D721Med (cell line): ENCODE results near the gene SIGLEC6.

Source experiments
- DNase-seq: peaks from one replicate; pipeline ENCODE4 v3.0.0; 2011; ENCODE audit warnings: low spot score; ENCODE audit not compliant: insufficient read length
- FAIRE-seq: peaks from 2 replicates; lab custom pipeline; 2011; peaks lifted over from hg19 to GRCh38; lab: Jason Lieb, UNC
- TF ChIP-seq, protein P1 (sequence below): IDR thresholded peaks from 2 replicates; pipeline ENCODE4 v1.5.1; 2012; ENCODE audit warnings: mild to moderate bottlenecking, control low read depth; ENCODE audit not compliant: insufficient read depth; ENCODE audit errors: missing control alignments

Gene SIGLEC6

DNA sequence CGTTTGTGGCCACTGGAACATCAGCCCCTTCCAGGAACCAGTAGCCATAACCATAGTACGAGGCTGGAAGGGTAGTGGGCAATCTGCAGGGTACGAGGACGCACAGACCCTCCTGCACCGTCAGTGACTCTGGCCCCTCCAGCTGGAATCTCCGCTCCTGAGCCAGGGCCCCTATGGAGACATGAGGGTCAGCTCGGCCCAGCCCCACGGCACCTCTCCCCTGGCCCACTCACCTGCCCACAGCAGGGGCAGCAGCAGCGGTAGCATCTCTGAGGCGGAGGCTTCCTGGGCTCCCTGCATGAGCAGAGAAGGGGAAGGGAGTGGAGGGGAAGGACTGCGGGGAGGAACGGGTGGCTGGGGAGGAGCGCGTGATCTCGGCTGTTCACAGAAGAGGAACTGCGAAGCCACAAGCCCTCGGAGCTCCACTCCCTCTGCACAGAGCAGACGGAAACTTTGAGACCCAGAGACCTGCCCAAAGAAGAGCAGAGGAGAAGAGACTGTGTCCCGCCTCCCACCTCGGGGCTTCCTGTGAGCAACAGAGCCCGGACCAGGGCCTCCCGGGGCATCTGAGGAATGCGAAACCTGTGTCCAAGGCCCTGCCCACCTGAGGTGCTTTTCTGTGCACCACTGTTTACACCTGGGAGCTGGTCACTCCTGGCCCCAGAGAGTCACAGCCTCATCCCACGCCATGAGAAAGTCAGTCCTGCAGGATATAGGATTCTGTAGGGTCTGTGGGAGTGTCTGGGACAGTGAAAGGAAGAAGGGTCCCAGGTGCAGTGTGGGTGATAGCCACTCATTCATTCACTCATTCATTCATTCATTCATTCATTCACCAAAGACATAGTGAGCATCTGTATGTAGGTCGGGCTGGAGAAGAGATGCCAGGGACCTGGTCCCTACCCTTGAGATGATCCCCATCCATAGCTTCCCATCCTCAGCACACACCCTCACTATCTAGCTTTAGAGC is at the start of gene SIGLEC6:
TSS of gene SIGLEC6 (minus strand) at position 322 of the 967 bp plus-strand sequence. CDS start at position 300, 22 bp downstream.
- FAIRE-seq = no peak
- TF ChIP-seq, protein P1, sequence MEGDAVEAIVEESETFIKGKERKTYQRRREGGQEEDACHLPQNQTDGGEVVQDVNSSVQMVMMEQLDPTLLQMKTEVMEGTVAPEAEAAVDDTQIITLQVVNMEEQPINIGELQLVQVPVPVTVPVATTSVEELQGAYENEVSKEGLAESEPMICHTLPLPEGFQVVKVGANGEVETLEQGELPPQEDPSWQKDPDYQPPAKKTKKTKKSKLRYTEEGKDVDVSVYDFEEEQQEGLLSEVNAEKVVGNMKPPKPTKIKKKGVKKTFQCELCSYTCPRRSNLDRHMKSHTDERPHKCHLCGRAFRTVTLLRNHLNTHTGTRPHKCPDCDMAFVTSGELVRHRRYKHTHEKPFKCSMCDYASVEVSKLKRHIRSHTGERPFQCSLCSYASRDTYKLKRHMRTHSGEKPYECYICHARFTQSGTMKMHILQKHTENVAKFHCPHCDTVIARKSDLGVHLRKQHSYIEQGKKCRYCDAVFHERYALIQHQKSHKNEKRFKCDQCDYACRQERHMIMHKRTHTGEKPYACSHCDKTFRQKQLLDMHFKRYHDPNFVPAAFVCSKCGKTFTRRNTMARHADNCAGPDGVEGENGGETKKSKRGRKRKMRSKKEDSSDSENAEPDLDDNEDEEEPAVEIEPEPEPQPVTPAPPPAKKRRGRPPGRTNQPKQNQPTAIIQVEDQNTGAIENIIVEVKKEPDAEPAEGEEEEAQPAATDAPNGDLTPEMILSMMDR = no peak
- DNase-seq = no peak

DNA sequence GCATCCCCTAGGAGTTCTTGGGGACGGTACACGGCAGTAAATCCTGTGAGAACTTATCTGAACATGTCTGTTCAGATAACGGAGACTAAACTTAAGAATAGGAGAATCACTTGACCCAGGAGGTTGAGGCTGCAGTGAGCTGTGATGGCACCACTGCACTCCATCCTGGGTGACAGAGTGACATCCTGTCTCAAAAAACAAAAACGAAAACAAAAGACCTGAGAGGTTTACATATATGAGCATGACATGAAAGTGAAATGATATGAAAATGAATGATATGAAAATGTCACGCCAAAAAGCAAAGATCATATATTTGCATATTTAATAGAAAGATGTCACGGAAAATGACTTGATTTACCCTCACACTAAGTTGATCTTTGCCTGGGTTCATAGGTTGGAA is 45.4 kb upstream of the SIGLEC6 start:
- no peak for FAIRE-seq
- TF ChIP-seq, protein P1 = no peak
- no peak for DNase-seq

DNA sequence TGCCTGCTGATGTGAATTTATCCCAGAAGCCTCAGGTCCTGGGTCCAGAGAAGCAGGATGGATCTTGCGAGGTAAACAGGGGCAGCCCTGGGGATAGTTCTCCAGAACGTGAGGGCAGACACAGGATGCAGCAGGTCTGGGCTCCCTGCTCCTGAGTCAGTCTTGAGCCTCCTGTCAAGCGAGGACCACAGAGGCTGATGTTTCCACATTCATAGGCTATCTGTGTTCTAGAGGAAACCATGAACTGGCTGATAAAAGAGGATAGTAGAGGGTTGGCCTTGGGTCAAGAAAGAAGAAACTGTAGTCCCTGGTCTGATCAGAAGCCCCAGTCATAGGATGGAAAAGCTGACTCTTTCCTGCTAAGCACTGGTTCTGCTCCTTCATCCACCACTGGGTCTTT is 41.9 kb upstream of the SIGLEC6 start:
- TF ChIP-seq, protein P1 = no peak
- no peak for FAIRE-seq

DNA sequence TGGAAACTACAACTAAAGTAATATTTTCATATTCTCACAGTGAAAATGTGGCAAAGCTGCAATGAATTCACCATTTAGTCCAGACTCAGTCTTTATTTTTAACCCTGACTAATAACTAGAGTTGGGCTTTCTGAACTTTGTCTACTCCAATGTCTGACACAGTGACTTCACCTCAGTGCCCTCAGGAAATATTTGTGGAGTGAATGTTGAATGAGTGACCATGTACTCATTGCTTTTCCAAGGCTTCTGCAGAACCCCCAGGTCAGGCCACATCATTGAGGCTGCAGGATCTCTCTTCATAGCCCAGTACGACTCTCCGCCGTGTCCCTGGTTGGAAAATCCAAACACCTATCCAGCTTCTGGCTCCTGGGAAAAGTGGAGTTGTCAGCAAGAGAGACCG is 41.4 kb upstream of the SIGLEC6 start:
- FAIRE-seq (no peak), DNase-seq (no peak)
- TF ChIP-seq, protein P1 = no peak

More for the DNA sequence above, 41.9 kb upstream of the SIGLEC6 start:
- no peak for DNase-seq

DNA sequence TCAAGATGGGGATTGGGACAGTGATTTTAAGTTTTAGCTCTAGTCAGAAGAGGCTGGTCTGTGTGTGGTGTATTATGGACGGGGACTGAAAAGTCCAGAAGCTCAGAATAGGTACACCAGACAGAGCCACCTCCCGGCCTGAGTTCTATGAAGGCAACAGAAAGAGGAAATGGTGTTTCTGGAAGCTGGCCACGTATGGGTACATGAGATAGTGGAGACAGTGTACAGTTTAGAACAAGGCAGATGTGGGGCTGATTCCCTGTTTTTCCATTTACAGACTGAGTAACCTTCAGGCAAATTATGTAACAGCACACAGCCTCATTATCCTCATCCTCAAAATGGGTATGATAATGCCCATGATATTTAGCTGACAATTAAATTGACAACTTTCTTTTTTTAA is 40.9 kb upstream of the SIGLEC6 start:
- no peak for DNase-seq
- no peak for FAIRE-seq
- TF ChIP-seq, protein P1 = no peak

DNA sequence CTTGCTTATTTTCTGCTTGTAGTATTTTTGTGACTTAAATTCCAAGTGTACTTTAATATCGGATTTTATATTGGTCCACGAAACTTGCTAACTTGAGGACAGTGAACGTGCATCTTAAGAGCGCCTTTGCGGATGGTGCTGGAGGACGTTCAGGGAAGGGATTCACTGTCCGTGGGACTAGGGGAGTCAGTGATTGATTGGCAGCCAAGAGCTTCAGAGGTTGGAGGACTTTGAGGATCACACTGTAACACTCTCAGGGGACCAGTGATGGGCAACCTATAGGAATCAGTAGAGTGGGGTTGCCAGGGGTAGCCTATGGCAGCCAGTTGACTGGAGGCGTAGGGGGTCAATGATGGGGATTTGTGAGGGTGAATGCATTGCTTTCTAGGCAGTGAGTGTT is 40.1 kb upstream of the SIGLEC6 start:
- TF ChIP-seq, protein P1 = no peak
- DNase-seq (no peak), FAIRE-seq (no peak)
